ENCODE data around the gene ZNHIT1. TPM values are rescaled to one million over a fixed set of nuclear protein-coding genes. Genes with fewer than 3 reads are reported as not detected.
"Not testable (repeated sequence)": the region's sequence is repeated elsewhere in the genome, so short reads cannot be mapped to it uniquely, and the experiment has no call there.

ZNHIT1 gene
- total RNA-seq, 2 donors from 2014 or later = 44.6 to 50.4 TPM

GRCh38 chr7:101238226-101239182 is 20.5 kb downstream of the ZNHIT1 start:
- no peak for DNase-seq (ENCODE audit: low spot score)
- intact Hi-C loops (cut with DNase I) = no loop called here

DNA sequence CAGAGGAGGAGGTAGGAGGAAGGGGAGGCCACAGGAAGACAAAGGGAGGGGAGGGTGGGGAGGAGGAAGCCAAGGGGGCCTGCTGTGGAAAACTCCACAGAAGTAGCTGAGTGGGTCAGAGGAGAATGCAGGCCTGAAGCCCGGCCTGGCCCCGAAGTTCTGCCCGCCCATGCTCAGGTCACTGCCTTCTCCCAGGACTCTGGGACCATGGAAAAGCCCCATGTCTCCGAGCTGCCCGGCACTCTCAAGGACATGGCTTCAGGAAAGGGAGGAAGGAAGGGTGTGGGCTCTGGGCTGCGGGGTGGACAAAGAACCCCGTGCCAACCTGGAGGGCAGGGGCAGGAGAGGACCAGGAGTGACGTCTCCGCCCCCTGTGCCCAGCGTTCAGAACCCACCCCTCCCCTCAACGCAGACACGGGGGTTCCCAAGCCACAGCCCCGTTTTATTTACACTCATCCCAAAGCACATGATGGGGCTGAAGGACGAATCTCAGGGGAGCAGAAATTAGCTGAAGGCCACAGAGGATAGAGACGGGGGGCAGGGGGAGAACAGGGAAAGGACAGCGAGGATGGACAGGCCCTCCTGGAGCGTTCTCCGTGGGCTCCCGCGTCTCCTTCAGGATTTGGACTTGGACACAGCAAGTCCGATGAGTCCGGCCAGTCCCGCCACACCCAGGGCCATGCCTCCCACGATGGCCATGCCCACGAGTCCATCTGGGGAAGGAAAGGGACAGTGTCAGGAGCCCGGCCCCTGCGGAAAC is 21.4 kb downstream of the ZNHIT1 start:
- intact Hi-C loops (cut with DNase I) = no loop called here
- DNase-seq (ENCODE audit: low spot score) = no peak

- intact Hi-C loops (cut with DNase I) = no loop called here
These were observed 21.9 kb downstream of the ZNHIT1 start for GRCh38 chr7:101239951-101240220.

GRCh38 chr7:101240226-101241014 is 22.5 kb downstream of the ZNHIT1 start:
- no peak for DNase-seq (ENCODE audit: low spot score)
- intact Hi-C loops (cut with DNase I) = no loop called here

More at GRCh38 chr7:101239951-101240220, 21.9 kb downstream of the ZNHIT1 start:
- no peak for DNase-seq (ENCODE audit: low spot score)

GRCh38 chr7:101241015-101241363 is 23.0 kb downstream of the ZNHIT1 start:
- DNase-seq (ENCODE audit: low spot score) = no peak
- intact Hi-C loops (cut with DNase I) = no loop called here

- no peak for DNase-seq (ENCODE audit: low spot score)
- intact Hi-C loops (cut with DNase I) = no loop called here
These were observed 23.7 kb downstream of the ZNHIT1 start for GRCh38 chr7:101241443-101242349.

- DNase-seq (ENCODE audit: low spot score) = no peak
- intact Hi-C loops (cut with DNase I) = no loop called here
These were observed 25.8 kb downstream of the ZNHIT1 start for GRCh38 chr7:101243646-101244374.

GRCh38 chr7:101244375-101245146 is 26.6 kb downstream of the ZNHIT1 start, which contains the start of gene FIS1:
FIS1 (minus strand) TSS chr7:101245081; CDS start chr7:101245004, 77 bp downstream.
- DNase-seq (ENCODE audit: low spot score) = peak; percentile 98
- intact Hi-C loops (cut with DNase I) = no loop called here

DNA sequence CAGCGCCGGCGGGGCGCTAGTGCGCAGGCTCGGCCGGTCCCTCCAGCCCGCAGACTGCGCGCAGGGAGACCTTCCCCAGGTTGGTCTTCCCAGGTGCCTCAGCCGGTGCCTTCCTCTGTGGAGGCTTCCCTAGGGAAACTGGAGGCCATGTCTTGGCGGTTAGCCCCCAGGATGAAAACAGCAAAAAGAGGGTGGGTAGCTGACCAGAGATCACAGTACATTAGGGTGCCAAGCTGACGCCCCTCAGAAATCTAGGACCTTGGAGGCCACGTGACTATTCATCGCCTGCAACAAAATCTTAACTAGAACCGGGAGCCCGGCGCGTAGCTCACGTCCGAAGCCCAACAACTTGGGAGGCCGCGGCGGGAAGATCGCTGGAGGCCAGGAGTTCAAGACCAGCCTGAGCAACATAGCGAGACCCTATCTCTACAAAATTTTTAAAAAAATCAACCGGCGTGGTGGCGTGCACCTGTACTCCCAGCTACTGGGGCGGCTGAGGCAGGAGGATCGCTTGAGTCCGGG is 27.2 kb downstream of the ZNHIT1 start:
- intact Hi-C loops (cut with DNase I) = no loop called here
- no peak for DNase-seq (ENCODE audit: low spot score)

DNA sequence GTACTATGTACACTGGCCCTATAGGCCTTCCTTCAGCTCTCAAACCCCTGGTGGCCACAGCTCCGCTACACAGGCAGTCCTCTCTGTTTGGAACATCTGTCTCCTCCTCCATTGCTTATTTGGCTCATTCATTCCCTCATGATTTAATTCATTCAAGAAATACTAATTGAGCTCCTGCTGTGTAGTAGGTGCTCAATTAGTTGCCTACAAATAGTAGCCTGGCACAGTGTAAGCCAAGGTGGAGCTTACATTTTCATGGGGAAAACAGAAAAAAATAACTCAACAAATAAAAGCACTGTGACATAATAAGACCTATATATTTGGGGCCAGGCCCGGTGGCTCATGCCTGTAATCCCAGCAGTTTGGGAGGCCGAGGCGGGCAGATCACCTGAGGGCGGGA is 30.3 kb downstream of the ZNHIT1 start:
- DNase-seq (ENCODE audit: low spot score) = no peak
- intact Hi-C loops (cut with DNase I) = no loop called here

- no peak for DNase-seq (ENCODE audit: low spot score)
- intact Hi-C loops (cut with DNase I) = loop anchor here in 1 of 2 donors (2.0 kb wide), 1 partner anchor 30 kb away; no protein-coding TSS in a partner anchor
These were observed 32.4 kb downstream of the ZNHIT1 start for GRCh38 chr7:101250324-101250723.

GRCh38 chr7:101251871-101252659 is 34.1 kb downstream of the ZNHIT1 start:
- peak; percentile 99 for DNase-seq (ENCODE audit: low spot score)
- intact Hi-C loops (cut with DNase I) = loop anchor here in 1 of 2 donors (2.0 kb wide), 1 partner anchor 31 kb away; no protein-coding TSS in a partner anchor

DNA sequence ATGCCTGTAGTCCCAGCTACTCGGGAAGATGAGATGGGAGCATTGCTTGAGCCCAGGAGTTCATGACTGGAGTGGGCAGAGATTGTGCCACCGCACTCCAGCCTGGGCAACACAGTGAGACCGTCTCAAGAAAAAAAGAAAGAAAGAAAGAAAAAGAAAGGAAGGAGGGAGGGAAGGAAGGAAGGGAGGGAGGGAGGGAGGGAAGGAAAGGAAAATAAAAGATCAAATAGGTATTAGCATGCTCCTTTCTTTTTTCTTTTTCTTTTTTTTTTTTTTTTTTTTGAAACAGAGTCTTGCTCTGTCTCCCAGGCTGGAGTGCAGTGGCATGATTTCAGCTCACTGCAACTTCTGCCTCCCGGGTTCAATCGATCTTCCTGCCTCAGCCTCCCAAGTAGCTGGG is 35.2 kb downstream of the ZNHIT1 start:
- intact Hi-C loops (cut with DNase I) = not testable (repeated sequence)

DNA sequence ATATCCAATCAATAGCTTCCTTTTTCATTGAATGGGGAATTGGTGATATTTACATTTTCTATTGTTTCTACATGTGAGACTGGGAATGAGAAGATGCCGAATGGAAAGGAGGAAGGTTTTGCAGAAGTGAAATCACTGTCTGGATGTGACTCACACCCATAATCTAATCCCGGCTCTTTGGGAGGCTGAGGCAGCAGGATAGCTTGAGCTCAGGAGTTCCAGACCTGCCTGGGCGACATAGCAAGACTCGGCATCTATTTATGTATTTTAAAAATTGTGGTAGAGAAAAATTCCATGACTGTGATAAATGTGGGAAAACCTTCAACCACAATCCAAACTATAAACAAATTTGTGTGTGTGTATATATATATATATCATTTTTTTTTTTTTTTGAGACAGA is 37.8 kb downstream of the ZNHIT1 start:
- no peak for DNase-seq (ENCODE audit: low spot score)
- intact Hi-C loops (cut with DNase I) = no loop called here

More for the DNA sequence above, 35.2 kb downstream of the ZNHIT1 start:
- not testable (repeated sequence) for DNase-seq (ENCODE audit: low spot score)

- intact Hi-C loops (cut with DNase I) = no loop called here
- no peak for DNase-seq (ENCODE audit: low spot score)
These were observed 40.3 kb downstream of the ZNHIT1 start for GRCh38 chr7:101258243-101258731.

DNA sequence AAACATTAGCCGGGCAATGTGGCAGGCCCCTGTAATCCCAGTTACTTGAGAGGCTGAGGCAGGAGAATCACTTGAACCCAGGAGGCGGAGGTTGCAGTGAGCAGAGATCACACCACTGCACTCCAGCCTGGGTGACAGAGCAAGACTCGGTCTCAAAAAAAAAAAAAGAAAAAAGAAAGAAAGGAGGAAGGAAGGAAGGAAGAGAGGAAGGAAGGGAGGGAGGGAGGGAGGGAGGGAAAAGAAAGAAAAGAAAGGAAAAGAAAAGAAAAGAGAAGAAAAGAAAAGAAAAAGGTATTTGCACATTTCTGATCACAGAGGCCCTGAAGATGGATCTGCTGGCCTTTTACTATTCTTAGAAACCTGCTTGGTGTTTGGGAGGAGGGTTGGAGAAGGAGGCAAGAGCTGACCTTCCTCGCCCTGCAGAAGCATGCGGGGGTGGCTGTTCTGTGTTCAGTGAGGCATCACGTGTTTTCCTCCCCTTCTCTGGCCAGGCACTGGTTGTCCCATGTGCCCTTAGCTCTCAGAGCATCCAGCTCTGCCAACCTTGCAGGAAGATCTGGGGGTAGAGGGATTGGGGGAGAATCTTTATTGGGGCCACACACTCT is 46.2 kb downstream of the ZNHIT1 start:
- DNase-seq (ENCODE audit: low spot score); intact Hi-C loops (cut with DNase I): not testable (repeated sequence)

Measured in posterior vena cava (tissue), 2 donors.